C4-2B (cell line): ENCODE measurements around the gene MOB2.

Experiments
- ZFX ChIP-seq: fragments of 450-650 bp; IDR thresholded peaks from 2 replicates; pipeline ENCODE4 v1.6.1; 2017
- TF ChIP-seq, protein P1 (sequence below): fragments of 450-650 bp; conservative IDR thresholded peaks from 2 replicates; pipeline ENCODE4 v1.5.1; 2017; ENCODE audit warnings: mild to moderate bottlenecking

DNA sequence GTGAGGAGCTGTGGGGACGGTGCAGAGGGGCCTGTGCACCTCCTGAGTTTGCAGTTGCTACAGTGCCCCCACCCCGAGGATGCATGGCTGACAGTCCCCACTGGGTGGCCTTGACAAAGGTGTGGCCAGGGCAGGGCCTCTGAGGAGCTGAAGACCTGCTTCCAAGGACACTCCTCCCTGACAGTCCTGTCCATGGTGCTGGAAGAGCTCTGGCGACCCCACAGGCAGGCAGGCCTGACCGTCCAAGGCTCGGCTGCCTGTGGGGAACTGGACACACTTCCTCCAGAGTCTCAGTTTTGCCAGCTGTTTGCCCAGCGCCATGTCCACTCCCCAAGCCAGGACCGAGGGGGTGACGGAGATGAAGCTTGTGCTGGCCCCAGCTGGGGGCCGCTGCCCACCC is 64.1 kb downstream of the MOB2 start:
- TF ChIP-seq, protein P1, sequence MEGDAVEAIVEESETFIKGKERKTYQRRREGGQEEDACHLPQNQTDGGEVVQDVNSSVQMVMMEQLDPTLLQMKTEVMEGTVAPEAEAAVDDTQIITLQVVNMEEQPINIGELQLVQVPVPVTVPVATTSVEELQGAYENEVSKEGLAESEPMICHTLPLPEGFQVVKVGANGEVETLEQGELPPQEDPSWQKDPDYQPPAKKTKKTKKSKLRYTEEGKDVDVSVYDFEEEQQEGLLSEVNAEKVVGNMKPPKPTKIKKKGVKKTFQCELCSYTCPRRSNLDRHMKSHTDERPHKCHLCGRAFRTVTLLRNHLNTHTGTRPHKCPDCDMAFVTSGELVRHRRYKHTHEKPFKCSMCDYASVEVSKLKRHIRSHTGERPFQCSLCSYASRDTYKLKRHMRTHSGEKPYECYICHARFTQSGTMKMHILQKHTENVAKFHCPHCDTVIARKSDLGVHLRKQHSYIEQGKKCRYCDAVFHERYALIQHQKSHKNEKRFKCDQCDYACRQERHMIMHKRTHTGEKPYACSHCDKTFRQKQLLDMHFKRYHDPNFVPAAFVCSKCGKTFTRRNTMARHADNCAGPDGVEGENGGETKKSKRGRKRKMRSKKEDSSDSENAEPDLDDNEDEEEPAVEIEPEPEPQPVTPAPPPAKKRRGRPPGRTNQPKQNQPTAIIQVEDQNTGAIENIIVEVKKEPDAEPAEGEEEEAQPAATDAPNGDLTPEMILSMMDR: no peak
- no peak for TF ChIP-seq ZFX
